Measurements from ENCODE around the gene QRICH1.

GRCh38 chr3:48990636-48991469, 103.0 kb downstream of the QRICH1 start:
- no peak for TF ChIP-seq EZH2phosphoT487 (conservative IDR thresholded peaks at IDR 0.05; ENCODE audit: low read length)
- TF ChIP-seq, protein P1, sequence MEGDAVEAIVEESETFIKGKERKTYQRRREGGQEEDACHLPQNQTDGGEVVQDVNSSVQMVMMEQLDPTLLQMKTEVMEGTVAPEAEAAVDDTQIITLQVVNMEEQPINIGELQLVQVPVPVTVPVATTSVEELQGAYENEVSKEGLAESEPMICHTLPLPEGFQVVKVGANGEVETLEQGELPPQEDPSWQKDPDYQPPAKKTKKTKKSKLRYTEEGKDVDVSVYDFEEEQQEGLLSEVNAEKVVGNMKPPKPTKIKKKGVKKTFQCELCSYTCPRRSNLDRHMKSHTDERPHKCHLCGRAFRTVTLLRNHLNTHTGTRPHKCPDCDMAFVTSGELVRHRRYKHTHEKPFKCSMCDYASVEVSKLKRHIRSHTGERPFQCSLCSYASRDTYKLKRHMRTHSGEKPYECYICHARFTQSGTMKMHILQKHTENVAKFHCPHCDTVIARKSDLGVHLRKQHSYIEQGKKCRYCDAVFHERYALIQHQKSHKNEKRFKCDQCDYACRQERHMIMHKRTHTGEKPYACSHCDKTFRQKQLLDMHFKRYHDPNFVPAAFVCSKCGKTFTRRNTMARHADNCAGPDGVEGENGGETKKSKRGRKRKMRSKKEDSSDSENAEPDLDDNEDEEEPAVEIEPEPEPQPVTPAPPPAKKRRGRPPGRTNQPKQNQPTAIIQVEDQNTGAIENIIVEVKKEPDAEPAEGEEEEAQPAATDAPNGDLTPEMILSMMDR (IDR thresholded peaks at IDR 0.05; ENCODE audit: insufficient read depth, low read length, poor library complexity, severe bottlenecking), result no peak

Data from SU-DHL-6 (cell line).